HG02885 (cell line): Measurements from ENCODE around the gene LHX2.

Experiments
- ATAC-seq: cut with Tn5 transposase; IDR thresholded peaks from one replicate; pipeline ENCODE4 v1.9.1; 2021; ENCODE audit warnings: mild to moderate bottlenecking; ENCODE audit not compliant: unreplicated experiment, poor library complexity

LHX2 gene

GRCh38 chr9:124010665-124011321, 775 bp upstream of the LHX2 start:
- no peak for ATAC-seq

DNA sequence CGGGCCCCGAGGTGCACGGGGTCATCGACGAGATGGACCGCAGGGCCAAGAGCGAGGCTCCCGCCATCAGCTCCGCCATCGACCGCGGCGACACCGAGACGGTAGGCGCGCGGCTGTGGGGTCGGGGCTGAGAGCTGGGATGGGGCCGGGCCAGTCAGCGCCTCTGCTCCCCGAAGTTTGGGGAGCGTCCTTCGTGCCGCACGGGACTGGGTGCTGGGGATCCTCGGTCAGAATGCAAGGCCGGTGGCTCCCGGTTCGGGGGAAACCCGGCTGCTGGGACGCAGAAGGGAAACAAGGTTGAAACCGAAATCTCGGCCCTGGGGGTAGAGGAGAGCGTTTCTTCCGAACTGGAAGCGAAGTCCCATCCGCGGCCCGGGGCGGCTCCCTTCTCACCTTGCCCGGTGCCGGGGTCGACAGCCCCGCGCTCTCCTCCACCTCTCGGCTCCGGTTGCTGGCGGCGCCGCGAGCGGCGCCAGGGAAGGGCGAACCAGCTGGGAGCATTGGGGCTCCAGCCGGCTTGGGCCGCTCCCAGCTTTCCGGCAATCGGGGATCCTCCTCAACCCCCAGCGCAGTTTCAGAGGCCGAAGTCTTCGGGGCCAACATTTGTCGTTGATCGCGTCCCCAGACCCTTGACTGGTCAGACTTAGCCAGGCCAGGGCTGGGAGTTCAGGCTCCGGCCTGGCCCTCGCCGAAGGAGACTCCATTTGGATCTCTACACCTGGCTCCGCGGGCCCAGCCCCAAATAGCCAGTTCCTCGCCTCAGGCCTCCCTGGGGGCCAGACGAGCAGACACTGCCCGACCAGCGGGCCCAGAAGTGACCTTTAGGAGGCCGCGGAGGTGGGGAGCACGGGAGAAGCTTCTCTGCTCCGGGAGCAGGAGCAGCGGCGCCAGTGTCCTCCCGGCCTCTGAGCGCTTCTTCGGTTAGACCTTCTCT, 1.1 kb downstream of the LHX2 start:
- no peak for ATAC-seq

- ATAC-seq, result no peak
Observed at GRCh38 chr9:124013309-124014210, 2.0 kb downstream of the LHX2 start.

DNA sequence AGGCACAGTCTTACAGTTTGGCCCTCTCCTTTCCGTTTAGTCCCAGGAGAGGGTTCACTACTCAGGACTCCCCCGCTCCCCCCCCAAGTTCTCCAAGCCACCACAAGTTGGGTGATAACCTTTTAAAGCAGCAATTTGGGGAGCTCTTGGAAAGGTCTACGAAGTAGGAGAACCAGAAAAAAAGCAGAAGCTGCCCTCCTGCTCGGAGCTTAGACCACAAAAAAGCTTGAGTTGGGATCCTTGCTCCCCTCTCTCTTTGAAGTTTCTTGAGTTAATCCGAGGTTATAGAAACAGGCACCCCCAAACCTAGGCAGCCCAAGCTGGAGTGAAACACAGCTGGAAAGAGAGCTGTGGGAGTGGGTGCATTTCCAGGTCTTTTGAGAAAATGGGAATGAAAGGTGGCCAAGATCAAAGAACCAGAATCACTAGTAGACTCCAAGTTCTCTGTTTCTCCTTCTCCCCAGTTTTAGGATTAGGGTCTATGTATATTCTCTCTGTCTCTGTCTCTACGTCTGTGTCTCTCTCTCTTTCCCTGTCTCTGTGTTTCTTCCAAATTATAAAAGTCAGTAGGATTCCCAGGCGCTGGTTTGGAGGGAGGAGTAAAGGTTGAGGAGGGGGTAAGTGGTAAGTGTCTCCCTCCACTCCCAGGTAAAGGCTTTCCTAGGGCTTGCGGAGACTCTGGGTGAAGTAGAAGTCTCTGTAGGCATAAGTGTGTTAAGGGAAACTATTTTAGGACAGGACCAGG, 2.8 kb downstream of the LHX2 start:
- no peak for ATAC-seq

DNA sequence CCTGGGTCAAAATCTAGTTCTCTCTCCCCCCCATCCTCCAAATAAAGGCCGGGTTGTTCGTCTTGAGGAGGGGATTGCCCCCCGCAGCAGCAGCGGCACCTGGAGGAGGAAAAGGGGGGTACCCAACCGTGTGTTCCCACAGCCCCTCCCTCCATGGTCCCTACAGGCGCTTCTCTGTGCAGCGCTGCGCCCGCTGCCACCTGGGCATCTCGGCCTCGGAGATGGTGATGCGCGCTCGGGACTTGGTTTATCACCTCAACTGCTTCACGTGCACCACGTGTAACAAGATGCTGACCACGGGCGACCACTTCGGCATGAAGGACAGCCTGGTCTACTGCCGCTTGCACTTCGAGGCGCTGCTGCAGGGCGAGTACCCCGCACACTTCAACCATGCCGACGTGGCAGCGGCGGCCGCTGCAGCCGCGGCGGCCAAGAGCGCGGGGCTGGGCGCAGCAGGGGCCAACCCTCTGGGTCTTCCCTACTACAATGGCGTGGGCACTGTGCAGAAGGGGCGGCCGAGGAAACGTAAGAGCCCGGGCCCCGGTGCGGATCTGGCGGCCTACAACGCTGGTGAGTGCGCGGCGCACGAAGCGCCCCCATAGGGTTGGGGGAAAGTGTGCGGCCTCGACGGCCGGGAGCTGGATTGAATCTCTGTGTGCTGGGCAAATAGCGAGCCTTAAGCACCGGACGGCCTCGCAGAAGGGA, 3.5 kb downstream of the LHX2 start:
- ATAC-seq, result no peak

- no peak for ATAC-seq
Observed at GRCh38 chr9:124015661-124016131, 4.1 kb downstream of the LHX2 start.

DNA sequence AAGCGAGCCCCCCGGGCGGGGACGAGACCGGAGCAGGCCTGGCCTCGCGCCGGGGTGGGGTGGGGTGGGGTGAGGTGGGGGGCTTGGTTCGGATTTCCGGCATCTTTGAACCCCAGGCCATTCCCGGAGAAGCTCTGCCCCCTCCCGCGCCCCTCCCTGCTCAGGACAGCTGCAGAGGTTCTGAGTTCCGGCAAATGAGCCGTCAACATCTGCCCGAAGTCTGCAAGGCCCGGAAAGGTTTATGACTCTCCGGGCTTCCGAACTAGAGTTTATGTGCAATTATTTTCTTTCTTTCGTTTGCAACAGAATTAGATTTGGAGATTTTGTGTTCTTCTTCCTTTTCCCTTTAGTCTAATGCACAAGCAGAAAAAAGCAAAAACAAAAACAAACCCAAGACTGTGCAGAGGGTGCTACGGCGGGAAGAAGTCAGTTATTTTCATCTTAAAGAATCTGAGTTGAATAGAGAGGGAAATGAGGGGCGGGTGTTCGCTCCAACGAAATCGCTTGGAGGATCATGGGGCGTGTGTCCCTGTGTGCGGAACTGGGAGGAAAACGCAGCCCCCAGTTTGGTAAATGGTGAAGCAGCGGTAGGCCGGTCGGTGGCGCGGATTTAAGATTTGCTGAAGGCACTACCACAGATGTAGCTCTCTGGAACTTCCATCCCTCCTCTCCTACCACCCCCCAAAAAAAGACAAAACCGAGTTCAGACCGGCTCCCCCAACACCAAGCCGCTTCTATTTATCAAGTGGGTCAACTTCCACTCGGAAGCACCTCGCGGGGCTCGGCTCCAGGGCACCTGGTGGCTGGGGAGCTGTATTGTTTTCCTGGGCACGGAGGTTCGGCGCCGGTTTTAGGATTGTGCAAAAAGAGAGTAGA, 4.8 kb downstream of the LHX2 start:
- no peak for ATAC-seq

- ATAC-seq, result no peak
Observed at GRCh38 chr9:124017051-124017928, 5.7 kb downstream of the LHX2 start.

DNA sequence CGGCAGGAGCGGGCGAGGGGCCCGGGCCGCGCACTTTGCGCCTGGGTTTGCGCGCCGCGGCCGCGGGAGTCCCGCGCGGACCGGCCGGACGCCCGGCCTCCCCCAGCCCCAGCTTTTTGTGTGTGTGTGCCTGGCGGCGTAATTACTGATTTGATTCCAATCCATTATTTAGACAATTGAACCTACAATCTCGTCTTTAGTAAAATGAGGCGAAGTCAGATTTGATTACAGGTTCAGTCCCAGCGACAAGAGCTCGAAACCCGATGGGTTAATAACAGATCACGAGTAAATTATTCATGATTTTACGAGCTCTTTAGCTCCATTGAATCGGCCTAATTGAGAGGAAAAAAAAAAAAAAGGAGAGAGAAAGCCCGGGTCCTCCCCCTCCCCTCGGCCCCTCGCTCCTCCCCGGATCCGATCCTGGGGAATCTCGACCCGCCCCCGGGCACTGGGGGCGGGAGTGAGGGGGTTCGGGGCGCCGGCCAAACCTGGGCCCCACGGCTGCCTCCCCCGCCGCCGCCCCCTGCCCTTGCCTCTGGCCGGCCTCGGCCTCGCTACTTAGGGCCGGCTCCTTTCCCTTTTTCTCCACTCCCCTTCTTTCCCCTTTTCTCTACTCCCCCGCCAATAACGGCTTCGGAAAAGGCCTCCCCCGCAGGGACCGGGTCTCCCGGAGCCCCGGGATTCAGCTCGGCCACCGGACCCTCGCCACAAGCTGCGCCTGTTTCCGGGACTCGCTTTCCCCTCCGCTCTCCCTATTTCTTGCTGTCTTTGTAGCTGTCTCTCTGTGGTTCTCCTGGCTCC, 6.6 kb downstream of the LHX2 start:
- ATAC-seq, result no peak

DNA sequence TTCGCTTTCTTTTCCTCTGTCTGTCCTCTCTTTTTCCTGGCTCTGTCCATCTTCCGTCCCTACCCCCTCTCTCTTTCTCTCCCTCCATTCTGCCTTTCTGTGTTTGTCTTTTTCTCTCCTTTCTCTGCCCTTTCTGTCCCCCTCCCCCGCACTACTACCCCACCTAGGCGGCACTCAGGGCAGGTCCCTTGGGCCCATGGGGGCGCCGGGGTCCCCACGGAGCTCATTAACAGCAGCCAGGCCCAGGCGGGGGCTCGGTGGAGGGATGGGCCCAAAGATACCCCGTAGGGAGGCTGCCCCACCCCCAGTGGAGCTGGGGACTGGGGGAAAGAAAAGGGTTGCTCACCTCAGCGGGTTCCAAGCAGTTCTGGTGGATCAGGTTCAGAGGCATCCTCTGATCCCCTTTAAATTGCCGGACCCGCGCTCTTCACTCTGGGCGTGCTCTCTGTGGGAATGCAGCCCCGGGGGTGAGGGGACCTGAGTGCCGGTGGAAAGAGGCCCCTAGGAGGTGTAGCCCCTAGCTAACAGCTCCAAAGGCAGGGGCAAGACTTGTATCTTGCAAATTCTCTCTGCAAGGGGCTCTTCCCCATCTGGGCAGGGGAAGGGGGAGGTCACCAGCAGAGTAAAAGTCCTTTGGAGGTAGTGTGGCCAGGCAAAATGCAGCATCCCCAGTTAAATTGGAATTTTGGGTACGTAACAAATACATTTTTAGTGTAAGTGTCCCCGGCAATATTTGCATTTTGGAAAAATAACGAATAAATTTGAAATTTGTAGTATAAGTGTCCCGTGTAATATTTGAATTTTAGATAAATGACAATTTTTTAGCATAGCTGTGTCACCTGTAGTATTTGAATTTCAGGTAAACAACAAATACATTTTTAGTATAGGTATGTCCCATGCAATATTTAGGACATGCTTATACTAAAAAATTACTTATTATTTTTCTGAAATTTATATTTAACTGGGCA, 7.4 kb downstream of the LHX2 start:
- no peak for ATAC-seq

- ATAC-seq, result no peak
Observed at GRCh38 chr9:124019771-124020519, 8.4 kb downstream of the LHX2 start.

DNA sequence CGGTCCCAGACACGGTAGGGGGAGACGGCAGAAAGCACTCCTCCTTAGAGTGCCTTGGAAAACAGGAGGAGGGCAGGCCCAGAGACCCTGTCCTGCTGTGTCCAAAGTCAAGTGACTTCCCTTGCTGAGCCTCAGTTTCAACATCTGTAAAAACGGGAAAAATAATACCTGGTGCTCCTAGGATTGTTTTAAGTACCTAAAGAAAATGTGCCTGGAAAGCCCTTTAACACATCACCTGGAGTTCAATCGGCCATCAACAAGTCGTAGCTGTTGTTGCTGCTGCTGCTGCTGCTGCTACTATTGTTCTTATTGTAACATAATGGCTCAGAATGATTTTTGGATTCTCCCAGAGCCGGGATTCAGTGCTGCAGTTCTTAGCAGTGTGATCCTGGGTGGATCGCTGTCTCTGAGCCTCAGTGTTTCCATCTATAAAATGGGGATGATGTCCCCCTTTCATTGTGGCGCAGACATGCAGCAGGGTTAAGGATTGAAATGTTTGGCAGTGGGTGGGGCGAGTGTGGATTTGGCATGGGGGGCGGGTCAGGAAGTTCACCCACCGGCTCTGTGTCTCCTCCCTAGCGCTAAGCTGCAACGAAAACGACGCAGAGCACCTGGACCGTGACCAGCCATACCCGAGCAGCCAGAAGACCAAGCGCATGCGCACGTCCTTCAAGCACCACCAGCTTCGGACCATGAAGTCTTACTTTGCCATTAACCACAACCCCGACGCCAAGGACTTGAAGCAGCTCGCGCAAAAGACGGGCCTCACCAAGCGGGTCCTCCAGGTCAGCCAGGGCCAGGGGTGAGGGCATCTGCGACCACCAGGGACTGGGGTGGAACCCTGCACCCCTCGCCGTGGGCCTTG, 9.2 kb downstream of the LHX2 start:
- ATAC-seq, result no peak

DNA sequence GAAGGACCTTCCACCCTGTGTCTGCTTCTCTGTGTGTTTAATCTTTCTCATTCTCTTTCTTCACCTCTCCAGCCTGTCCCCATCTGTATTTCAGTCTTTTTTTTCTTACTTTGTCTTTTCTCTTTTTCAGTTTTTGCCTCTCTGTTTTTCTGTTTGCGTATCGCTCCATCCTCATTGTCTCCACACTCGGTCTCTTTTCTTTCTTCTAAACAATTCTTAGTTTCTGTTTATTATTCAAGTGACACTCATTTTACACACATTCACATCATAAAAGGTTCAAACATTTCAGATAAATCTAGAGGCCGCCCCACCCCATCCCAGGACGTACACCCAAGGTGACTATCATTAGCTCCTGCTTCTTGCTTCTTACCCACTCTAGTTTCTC, 9.8 kb downstream of the LHX2 start:
- ATAC-seq, result no peak
